ENCODE data around the gene SLC44A1.
"Not testable (repeated sequence)": the region's sequence is repeated elsewhere in the genome, so short reads cannot be mapped to it uniquely, and the experiment has no call there.

The SLC44A1 gene

GRCh38 chr9:105242062-105242461 is 2.4 kb upstream of the SLC44A1 start:
- no peak overlapping the region for H3K4me3 ChIP-seq (ENCODE audit: low read depth, low read length)

DNA sequence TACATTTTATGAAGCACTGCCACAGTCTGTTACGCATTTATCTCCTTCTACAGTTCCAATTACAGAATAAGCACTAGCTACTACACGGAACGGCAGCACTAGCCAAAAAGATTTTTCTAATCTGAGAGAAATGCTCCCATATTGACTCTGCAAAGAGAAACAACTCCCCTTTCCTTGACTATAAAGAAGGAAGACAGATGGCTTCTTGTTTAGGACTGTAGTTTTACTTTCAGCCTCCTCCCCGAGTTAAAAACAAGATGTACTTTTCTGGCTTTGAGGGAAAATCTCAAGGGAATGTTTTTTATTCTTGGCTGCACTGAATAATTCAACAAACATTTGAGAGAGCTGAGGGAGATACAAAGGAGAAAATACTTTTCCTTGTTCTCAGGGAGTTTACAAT is 1.9 kb upstream of the SLC44A1 start:
- no peak overlapping the region for H3K4me3 ChIP-seq (ENCODE audit: low read depth, low read length)

DNA sequence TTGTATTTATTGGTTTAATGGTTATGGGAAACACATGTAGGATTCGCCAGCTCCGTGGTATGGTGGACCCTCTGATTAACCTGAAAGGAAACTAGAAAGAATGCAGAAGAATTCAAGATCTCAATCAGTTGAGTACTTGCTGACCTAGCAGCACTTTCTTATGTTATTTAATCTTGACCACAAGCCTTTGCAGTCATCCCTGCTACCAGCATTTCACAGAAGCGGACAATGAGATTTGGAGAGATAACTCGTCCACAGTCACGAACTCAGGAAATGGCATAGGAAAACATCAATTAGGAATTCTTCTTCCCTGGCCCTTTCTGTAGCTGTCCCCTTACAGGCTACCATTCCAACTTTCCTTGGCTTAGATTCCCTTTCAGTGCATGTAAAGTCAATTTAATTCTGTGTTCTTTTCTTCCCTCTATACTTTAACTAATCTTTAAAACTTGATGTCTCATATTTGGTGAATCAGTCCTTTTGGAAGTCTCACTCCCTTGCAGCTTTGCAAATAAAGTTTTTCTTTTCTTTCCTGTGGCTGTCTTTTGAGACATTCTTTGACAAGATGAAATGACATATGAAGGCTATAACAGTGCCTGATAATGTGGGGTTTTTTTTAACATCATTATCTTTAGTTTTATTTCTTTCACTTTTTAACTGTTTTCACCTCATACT is 1.3 kb upstream of the SLC44A1 start:
- H3K4me3 ChIP-seq (ENCODE audit: low read depth, low read length): no peak overlapping the region

GRCh38 chr9:105244734-105245028 is 230 bp downstream of the SLC44A1 start:
- H3K4me3 ChIP-seq (ENCODE audit: low read depth, low read length): peak overlapping the region; percentile 75

GRCh38 chr9:105245029-105245890 is 809 bp downstream of the SLC44A1 start:
- H3K4me3 ChIP-seq (ENCODE audit: low read depth, low read length): peak overlapping the region; percentile 75

DNA sequence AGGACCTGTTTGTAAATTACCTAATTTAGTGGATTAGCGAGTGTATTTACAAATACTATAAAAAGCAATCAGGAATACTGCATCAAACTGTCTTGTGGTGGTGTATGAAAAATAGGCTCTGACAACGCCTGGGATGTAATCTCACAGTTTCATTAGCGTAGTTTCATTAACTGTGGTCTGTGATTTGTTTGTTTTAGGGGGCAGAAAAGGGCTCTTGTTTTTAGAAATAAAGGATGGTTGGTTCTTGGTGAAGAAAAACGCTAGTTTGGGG is 1.4 kb downstream of the SLC44A1 start:
- H3K4me3 ChIP-seq (ENCODE audit: low read depth, low read length): peak overlapping the region; percentile 75

GRCh38 chr9:105246656-105247173 is 2.3 kb downstream of the SLC44A1 start:
- H3K4me3 ChIP-seq (ENCODE audit: low read depth, low read length): peak overlapping the region; percentile 0

DNA sequence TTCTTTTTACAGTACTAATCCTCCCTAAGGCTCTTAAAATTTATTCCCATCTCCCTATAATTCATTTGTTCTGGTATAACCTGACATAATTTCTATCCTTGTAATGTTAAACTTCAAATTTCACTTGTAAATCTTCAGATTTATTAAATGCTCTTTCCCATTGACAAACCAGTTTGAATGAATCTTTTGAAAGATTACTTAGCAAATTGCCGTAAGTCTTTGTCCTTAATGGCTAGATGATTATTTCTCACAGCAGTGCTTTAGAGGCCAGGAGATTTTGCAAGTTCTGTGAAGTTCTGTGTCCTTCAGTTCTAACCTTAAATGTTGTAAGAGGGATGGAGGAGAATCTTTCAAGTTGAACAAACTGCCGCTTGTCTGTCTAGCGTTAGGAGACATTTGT is 4.2 kb downstream of the SLC44A1 start:
- H3K4me3 ChIP-seq (ENCODE audit: low read depth, low read length): no peak overlapping the region

- H3K4me3 ChIP-seq (ENCODE audit: low read depth, low read length): no peak overlapping the region
Measured at GRCh38 chr9:105251133-105251532, 6.7 kb downstream of the SLC44A1 start.

DNA sequence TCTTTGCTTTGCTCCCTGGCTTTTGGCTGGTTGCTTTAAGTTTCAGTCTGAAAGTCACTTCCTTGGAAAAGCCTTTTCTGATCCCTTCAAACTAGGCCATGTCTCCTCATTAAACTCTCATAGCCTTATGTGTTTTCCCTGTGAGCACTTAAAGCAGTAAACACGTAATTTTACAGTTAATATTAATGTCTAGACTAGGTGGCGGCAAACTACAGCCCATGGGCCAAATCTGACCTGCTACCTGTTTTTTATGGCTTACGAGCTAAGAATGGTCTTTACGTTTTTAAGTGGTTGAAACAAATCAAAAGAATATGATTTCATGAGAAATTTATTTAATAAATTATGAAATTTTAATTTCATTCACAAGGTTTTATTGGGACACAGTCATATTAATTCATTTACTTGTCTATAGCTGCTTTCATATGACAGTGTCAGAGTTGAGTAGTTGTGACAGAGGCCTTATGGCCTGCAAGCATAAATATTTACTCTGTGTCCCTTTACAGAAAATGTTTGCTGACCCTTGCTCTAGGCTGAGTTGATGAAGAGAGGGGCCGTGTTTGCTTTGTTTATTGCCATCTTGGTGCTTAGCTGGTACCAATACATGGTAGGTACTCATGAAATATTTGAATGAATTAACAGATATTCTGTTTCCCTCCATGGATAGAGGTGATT is 7.4 kb downstream of the SLC44A1 start:
- H3K4me3 ChIP-seq (ENCODE audit: low read depth, low read length): no peak overlapping the region

GRCh38 chr9:105252405-105252756 is 7.9 kb downstream of the SLC44A1 start:
- H3K4me3 ChIP-seq (ENCODE audit: low read depth, low read length): no peak overlapping the region

- H3K4me3 ChIP-seq (ENCODE audit: low read depth, low read length): no peak overlapping the region
Measured at GRCh38 chr9:105254226-105254625, 9.8 kb downstream of the SLC44A1 start.

- H3K4me3 ChIP-seq (ENCODE audit: low read depth, low read length): no peak overlapping the region
Measured at GRCh38 chr9:105255421-105255820, 11.0 kb downstream of the SLC44A1 start.

- H3K4me3 ChIP-seq (ENCODE audit: low read depth, low read length): not testable (repeated sequence)
Measured at GRCh38 chr9:105256569-105256968, 12.1 kb downstream of the SLC44A1 start.

- H3K4me3 ChIP-seq (ENCODE audit: low read depth, low read length): no peak overlapping the region
Measured at GRCh38 chr9:105257809-105258208, 13.4 kb downstream of the SLC44A1 start.

GRCh38 chr9:105258225-105258737 is 13.8 kb downstream of the SLC44A1 start:
- H3K4me3 ChIP-seq (ENCODE audit: low read depth, low read length): no peak overlapping the region

DNA sequence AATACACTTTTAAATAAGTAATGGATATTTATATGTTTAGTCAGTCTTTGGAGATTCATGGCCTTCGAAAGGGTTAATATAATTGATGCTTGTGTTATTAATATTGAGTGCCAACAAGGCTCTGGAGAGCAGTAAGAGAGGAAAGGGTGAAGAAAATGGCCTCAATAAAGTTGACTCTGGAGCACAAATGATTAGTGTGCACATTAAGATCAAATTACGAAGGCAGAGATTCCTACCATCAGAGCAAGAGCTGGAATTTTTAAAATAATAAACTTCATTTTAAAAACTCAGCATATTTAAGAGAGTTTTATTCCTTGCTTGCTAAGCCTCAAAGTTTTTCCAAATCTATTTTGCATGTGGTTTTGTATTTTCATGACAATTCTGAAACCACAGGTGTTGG is 14.8 kb downstream of the SLC44A1 start:
- H3K4me3 ChIP-seq (ENCODE audit: low read depth, low read length): no peak overlapping the region

DNA sequence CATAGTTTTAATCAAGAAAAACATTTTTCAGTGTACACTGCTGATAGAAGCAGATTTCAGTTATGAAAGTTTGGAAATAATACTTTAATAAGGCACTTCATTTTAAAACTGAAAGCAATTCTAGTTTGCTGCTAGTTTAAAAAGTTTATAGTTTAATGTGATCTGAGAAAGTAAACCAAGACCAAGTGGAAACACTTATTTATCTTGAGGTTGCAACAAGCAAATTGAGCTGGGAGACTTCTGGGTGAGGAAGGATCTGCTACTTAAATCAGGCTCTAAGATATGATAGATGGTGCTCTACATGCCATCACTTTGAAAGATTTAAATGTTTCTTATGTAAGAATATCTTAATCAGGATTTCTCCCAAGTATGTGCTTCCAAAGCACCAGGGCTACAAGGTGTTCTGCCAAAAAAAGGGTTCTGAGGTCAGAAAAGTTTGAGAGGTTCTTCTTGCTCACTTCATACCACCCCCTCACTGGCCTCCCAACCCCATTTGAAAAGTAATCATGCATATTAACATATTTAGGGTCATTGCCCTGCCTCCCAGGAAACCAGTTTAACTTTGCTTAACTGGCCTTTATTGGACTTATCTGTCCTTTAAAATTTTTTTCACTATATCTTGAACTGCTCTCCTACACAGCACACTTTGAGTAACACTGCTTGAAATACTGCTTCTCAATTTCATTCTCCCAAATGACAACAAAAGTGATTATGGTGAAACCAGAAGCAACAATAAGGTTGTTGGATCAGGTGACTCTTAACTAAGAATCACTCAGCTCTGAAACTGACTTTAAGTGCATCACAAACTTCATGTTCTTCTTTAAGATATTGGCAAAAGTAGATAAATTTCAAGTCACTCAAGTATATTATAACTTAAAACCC is 15.5 kb downstream of the SLC44A1 start:
- no peak overlapping the region for H3K4me3 ChIP-seq (ENCODE audit: low read depth, low read length)

DNA sequence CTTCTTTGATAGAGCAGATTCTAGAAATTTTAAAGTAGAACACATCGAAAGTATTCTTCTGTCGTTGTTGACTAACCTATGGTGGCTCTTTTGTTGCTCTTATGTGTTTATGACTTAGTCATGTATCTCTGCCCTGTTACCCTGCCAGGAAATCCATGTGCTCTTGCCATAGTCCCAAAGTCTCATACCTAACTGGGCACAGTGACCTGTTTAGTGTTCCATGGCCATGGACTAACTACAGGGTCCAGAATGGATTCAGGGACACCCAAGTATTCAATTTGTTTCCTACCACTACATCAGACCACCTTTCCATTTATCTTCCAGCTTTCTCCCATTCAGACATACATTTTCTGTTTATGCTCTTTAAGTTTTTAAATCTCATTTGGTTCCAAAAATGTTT is 18.0 kb downstream of the SLC44A1 start:
- H3K4me3 ChIP-seq (ENCODE audit: low read depth, low read length): no peak overlapping the region

DNA sequence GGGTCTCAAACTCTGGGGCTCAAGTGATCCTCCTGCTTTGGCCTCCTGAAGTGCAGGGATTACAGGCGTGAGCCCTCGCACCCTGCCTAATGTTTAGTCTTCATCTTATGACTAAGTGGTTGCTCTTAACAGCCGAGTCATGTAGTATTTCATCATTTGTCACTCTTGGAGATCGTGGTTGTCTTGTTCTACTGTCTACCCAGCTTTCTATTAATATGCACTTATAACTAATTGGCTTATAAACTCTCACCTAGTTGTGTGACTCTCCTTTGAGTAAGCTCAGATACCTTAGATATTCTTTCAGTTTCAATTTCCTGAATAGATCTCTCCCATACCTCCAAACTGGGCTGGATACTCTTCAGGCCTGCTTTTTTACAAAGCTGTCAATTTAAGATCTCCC is 19.9 kb downstream of the SLC44A1 start:
- no peak overlapping the region for H3K4me3 ChIP-seq (ENCODE audit: low read depth, low read length)

DNA sequence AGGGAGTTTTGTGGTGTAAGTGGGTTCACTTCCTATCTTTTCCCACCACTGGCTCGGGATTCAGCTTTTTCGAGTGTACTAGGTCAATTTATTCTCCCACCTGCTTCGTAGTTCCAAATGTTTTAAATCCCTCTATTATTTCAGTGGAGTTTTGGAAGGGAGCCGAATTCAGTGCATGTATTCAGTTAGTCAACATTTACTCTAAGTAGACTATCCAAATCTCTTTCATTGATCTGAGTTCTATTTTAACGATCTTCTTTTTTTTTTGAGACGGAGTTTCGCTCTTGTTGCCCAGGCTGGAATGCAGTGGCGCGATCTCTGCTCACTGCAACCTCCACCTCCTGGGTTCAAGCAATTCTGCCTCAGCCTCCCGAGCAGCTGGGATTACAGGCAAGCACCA is 23.8 kb downstream of the SLC44A1 start:
- H3K4me3 ChIP-seq (ENCODE audit: low read depth, low read length): not testable (repeated sequence)

Data from iPS-11a (cell line).